ENCODE results near the gene UBQLN4.

UBQLN4 gene

GRCh38 chr1:155989242-155990004 lies 64.2 kb downstream of the UBQLN4 start:
- no peak overlapping the region for H3K9ac ChIP-seq (ENCODE audit: low read depth, low read length, poor library complexity, severe bottlenecking)
- no peak for TF ChIP-seq EZH2phosphoT487 (IDR thresholded peaks at IDR 0.05; ENCODE audit: borderline replicate concordance)
- TF ChIP-seq, protein P1, sequence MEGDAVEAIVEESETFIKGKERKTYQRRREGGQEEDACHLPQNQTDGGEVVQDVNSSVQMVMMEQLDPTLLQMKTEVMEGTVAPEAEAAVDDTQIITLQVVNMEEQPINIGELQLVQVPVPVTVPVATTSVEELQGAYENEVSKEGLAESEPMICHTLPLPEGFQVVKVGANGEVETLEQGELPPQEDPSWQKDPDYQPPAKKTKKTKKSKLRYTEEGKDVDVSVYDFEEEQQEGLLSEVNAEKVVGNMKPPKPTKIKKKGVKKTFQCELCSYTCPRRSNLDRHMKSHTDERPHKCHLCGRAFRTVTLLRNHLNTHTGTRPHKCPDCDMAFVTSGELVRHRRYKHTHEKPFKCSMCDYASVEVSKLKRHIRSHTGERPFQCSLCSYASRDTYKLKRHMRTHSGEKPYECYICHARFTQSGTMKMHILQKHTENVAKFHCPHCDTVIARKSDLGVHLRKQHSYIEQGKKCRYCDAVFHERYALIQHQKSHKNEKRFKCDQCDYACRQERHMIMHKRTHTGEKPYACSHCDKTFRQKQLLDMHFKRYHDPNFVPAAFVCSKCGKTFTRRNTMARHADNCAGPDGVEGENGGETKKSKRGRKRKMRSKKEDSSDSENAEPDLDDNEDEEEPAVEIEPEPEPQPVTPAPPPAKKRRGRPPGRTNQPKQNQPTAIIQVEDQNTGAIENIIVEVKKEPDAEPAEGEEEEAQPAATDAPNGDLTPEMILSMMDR (conservative IDR thresholded peaks at IDR 0.05; ENCODE audit: low read length): peak; percentile 93

More at GRCh38 chr1:155989242-155990004, 64.2 kb downstream of the UBQLN4 start:
- Histone ChIP-seq H3K9me2 (replicated peaks; ENCODE audit: low read depth, low read length) (no peaks in the 10 kb centered on the region), H3K4me3 (ENCODE audit: low read length, poor library complexity, severe bottlenecking) (no peak overlapping the region), H3K79me2 (ENCODE audit: insufficient read depth, low read length) (no peaks in the 10 kb centered on the region), H3F3A (ENCODE audit: low read depth) (no peaks in the 10 kb centered on the region), H3K36me3 (ENCODE audit: insufficient read depth, low read length) (no peaks in the 10 kb centered on the region), H2AFZ (ENCODE audit: low read length) (no peak overlapping the region), H3K9me3 (ENCODE audit: insufficient read depth, low read depth, low read length) (no peaks in the 10 kb centered on the region), H4K20me1 (ENCODE audit: insufficient read depth, low read length, poor library complexity, severe bottlenecking) (no peaks in the 10 kb centered on the region), H3K4me1 (ENCODE audit: insufficient read depth, low read length, poor library complexity, severe bottlenecking) (peaks cover 5% of the 10 kb centered on the region), H3K27me3 (ENCODE audit: insufficient read depth, low read length, poor library complexity, severe bottlenecking) (no peaks in the 10 kb centered on the region), H3K4me2 (ENCODE audit: low read depth, low read length, poor library complexity, severe bottlenecking) (no peak overlapping the region)
